WI38 (cell line): ENCODE data around the gene CLASP2.

Experiments
- H3K4me3 ChIP-seq: 2 replicates; pipeline ENCODE4 v1.5.1; 2011; ENCODE audit warnings: low read depth, mild to moderate bottlenecking, control low read depth, low read length
- CTCF ChIP-seq: IDR thresholded peaks from 2 replicates; pipeline ENCODE4 v1.5.1; 2012; ENCODE audit warnings: low read depth, mild to moderate bottlenecking, control low read depth, low read length

The CLASP2 gene

GRCh38 chr3:33496449-33496848 lies 221.6 kb downstream of the CLASP2 start:
- no peak overlapping the region for H3K4me3 ChIP-seq
- TF ChIP-seq CTCF = no peak

DNA sequence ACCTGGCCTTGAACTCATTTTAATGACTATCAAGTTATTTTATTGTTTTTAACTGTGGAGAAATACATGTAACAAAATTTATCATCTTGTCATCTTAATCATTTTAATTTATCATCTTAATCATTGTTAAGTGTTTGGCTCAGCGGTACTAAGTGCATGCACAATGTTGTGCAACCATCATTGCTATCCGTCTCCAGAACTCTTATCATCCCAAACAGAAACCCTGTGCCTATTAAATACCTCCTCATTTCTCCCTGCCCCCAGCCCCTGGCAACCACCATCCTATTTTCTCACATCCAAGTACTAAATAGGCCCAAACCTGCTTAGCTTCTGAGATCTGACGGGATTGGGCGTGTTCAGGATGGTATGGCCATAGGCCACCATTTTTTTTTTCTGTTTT lies 226.3 kb downstream of the CLASP2 start:
- no peak overlapping the region for H3K4me3 ChIP-seq

DNA sequence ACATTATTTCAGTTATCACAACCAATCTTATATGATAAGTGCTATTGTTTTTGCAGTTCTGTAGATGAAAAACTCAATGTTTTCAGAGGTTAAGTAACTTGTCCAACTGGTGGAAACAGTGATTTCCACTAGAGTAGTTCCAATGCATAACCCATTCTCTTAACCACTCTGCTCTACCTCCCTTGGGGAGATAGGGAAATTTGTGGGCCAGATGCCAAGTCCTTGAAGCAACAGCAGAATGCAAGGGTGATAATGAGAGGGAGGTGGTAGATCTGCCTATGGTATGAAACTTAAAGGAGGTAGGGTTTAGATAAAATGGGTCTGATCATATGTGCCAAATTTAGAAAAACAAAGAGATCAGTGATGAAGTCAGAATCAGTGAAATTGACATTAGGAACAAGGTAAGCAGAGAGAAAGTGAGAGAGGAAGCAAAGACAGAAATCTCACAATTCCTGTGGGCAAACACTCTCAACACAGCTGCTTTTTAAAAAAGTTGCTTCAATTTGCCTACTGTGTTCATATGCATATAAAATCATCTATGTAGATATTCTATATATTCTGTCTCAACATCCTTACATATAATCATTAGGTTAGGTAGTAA lies 227.3 kb downstream of the CLASP2 start:
- TF ChIP-seq CTCF = no peak
- H3K4me3 ChIP-seq = no peak overlapping the region

More for the DNA sequence above, 226.3 kb downstream of the CLASP2 start:
- TF ChIP-seq CTCF = no peak

DNA sequence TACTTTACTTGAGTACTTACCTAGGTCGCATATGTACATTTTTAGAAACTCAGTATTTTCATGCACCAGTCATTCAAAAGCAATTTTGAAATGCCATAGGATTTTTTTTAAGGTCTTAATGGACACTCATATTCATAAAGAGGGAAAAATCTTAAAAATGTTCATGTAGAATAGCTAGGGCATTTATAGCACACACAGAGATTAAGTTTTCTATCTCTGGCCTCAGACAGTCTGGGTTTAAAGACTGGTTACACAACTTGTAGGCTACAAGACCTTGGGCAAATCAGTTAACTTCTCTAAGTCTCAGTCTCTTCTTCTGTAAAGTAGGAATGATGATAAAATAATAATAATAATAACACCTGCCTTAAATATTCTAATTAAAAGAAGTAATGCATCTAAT lies 229.4 kb downstream of the CLASP2 start:
- H3K4me3 ChIP-seq = no peak overlapping the region
- TF ChIP-seq CTCF = no peak

DNA sequence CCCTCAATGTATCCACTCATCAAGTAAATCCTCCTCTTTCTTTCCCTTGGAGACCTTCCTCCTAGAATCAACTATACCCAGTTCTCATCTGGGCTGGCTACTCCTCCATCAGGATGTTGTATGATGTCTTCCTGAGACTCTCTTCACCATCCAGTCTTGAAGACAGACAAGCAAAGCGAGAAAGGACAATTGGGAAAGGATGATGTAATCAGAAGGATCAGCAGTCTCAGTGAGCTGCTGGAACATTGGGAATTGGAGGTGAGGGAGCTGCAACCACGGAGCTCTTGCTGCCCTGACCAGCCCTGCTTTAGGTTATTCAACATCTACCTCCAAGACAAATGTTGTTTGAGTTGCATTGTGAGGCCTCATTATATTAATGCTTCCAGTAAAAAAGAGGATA lies 229.8 kb downstream of the CLASP2 start:
- no peak for TF ChIP-seq CTCF
- H3K4me3 ChIP-seq = no peak overlapping the region

DNA sequence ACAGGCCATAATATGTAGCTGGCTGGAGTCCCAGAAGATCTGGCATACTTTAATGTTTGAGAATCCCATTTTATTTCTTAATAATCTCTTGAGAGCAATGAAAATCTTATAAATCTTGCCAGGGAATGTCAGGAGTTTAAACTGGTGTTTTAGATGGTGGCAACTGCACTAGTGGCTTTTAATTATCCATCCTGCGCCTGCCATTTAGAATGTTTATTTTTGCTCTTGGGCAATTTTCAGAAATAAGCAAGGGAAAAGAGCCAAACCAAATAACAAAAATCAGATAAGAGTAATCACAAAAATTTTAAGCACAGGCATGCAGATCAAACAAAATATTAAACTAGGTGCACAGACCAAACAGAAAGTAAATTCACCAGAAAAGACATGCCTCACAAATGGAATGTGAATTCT lies 235.9 kb downstream of the CLASP2 start:
- H3K4me3 ChIP-seq = no peak overlapping the region

DNA sequence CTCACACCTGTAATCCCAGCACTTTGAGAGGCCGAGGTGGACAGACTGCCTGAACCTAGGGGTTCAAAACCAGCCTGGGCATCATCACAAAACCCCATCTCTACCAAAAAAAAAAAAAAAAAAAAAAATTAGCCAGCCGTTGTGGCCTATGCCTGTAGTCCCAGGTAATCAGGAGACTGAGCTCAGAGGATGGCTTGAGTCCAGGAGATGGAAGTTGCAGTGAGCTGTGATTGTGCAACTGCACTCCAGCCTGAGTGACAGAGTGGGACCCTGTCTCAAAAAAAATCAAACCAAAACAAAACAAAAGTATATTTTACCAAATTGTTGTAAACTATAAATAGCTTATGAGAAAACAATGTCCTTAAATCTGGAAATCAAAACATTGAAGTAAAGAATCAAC lies 243.2 kb downstream of the CLASP2 start:
- no peak for TF ChIP-seq CTCF
- H3K4me3 ChIP-seq = no peak overlapping the region

More for the DNA sequence above, 235.9 kb downstream of the CLASP2 start:
- no peak for TF ChIP-seq CTCF
